ENCODE results near the gene ARG2.

- TF ChIP-seq CTCF (IDR thresholded peaks at IDR 0.05; ENCODE audit: low read length) (no peak), EZH2 (optimal IDR thresholded peaks at IDR 0.05; ENCODE audit: low read depth, low read length) (no peak), EZH2phosphoT487 (IDR thresholded peaks at IDR 0.05; ENCODE audit: low read length) (no peak)
Observed at GRCh38 chr14:67579636-67580035, 40.1 kb upstream of the ARG2 start.
